HG02678 (cell line): ENCODE data around the gene ID3.
"Not testable (repeated sequence)": the region's sequence is repeated elsewhere in the genome, so short reads cannot be mapped to it uniquely, and the experiment has no call there.

ENCODE experiments used
- ATAC-seq: cut with Tn5 transposase; IDR thresholded peaks from one replicate; pipeline ENCODE4 v1.9.1; 2021; ENCODE audit warnings: mild to moderate bottlenecking, moderate library complexity; ENCODE audit not compliant: unreplicated experiment

The ID3 gene

DNA sequence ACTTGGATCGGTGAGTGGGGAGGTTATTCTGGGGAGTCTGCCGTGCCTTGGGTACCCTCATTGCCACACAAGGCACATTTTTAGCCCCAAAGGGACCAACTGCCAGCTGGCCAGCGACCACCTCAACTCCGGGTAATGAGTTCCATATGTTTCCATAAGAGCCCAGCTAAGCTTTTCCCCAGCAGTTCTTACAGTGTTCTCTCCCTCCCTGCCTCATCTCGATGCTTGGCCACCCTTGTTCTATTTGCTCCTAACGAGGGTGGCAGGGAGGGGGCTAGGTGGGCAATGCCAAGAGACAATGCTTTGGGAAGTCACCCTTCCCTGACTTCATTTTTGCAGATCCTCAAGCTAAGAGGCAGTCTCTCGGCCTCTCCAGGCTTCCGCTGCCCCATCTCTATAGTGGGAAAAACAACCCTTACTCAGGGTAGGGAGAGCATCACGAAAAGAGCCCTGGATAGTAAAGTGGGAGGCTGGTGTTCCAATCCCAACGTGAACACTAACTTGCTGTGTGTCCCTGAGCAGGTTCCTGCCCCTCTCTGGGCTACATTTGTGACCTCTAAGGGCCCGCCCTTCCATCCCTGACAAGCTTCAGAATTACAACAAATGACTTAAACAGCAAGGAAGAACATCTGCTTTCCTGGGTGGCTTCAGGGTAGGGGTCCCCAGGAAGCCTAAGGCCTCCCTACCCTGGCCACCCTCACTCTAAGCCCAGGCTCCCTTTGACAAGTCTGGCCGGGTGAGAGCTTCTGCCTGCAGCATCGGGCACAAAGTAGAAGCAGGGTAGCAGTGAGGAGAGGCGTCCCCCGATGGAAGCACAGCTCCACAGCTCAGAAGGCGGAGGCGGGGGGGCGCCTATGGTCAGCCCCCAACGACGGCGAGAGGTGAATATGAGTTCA, 5.8 kb downstream of the ID3 start:
- no peak for ATAC-seq

DNA sequence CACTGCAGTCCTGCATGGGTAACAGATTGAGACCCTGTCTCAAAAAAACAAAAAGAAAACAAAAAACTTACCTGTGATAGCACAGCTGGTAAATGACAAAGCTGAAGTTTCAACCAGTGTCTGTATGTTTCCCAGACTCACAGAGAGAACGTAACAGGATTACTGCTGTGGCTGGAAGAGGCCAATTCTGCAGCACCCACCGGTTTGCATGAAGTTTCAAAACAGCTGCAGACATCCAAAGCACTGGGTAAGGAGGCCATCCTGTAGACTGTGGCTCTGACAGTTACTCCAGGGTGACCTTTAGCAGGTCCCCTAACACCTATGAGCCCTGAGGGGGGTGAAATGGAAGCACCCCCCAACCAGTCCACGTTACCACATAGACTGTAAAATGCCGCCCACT, 7.5 kb downstream of the ID3 start:
- no peak for ATAC-seq

DNA sequence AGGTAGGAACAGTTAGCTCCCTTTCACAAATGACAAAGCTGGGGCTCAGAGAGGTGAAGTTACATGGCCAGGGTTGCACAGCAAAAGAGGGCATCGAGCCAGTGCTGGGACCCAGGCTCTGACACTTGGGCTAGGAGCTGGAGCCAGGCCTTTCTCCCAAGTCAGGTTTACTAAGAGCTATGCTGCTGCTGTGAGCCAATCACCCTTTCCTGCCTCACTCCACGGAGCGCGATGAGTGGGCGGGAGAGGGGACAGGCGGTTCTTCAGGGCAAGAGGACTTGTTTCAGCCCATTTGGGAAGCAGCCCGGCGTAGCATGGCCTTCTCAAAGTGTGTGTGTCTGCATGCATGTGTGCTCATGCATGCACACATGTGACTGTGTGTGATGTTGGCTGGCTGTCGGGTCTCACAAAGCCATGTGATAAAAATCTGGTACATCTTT, 10.6 kb downstream of the ID3 start:
- ATAC-seq: no peak

DNA sequence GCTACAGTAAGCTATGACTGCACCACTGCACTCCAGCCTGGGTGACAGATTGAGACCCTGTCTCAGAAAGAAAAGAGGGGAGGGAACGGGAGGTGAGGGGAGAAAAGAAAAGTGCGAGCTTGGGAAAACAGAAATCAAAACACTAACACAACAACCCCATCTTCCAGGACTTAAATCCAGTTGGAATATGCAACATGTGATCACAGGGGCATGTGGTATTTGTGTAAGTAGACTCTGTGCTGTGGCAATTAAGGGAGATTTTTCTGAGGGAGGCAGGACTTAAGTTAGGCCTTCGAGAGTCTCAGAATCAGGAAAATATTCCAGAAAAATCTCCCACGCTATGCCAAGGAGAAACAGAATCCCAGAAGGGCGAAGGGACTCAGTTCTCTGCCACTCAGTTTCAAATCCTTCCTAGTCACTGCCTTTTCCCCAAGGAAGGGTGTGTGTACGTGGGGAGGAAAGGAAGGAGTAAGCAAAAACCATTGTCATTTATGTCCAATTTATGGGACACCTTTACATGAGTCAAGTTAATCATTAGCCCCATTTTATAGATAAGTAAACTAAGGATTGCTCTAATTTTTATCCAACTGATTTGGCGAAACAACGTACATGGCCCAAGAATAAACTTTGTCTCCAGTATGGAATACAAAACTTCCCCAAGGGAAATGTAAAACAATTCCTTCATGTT, 12.3 kb downstream of the ID3 start:
- ATAC-seq: no peak

- ATAC-seq: no peak
These were observed 13.4 kb downstream of the ID3 start for GRCh38 chr1:23545851-23546250.

GRCh38 chr1:23544444-23545389, 14.6 kb downstream of the ID3 start:
- ATAC-seq: no peak

GRCh38 chr1:23543707-23544443, 15.4 kb downstream of the ID3 start:
- ATAC-seq: no peak

GRCh38 chr1:23542940-23543339, 16.4 kb downstream of the ID3 start:
- ATAC-seq: not testable (repeated sequence)

DNA sequence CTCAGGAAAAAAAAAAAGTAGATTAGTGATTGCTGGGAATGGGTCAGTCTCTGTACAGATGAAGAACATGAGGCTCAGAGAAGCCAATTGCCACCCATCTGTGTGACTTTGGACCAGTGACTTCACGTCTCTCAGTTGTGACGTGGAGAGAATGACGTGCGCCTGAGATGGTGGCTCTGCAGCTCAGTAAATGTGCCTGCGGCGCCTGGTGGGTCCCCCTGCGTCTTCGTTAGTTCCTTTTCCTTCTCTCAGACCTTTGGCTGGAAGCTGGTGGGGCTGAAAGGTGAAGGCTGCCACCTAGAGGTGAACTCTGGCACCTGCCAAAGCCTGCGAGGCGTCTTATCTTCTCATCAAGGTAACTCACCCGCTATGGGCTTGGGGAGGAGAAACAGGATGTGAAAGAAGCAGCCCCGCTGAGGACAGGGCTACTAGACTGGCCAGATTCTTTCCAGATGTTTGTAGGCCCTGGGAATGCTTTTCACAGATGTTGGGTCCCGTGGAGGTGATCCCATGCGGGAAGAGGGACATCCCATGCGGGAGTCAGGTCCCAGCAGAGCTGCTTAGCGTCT, 19.5 kb downstream of the ID3 start:
- peak; percentile 87 for ATAC-seq

GRCh38 chr1:23537296-23537973, 21.9 kb downstream of the ID3 start:
- no peak for ATAC-seq

- ATAC-seq: no peak
These were observed 25.9 kb downstream of the ID3 start for GRCh38 chr1:23533246-23534023.

- no peak for ATAC-seq
These were observed 27.7 kb downstream of the ID3 start for GRCh38 chr1:23531562-23532094.

DNA sequence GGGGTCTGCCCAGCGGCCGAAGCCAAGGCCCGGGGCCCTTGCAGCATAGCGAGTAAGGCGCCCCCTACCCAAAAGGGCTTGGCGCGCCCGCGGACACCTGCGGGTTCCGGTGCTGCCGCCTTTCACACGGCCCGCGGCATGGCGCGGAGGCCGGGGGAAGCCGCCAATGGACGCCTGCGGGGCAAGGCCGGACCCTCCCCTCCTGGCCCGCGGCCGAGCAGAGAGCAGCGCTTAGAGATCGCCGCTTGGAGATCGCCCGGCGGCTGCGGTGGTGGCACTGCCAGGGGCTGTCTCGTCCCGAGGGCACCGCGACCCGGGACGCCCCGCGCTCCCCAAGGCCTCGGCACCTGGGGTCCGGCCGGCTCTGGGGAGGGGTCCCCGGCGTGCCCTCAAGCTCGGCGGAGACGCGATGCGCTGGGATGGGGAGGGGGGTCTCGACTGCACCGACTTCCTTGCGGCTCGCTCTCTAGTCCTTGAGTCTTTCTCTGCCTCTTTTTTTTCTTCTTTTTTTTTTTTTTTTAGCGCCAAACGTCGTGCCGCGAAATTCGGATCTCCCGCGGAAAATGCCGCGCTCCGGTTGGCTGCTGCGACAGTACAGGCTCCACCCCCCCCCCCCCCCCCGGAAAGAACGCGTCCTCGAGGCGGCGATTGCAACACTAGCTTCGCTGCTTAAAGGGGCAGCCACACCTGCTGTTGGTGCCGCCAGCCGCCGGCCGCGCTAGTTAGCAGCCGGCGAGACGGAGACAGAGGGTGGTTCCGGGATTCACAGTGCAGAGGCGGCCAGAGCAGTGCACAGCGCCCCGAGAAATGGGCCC, 28.3 kb downstream of the ID3 start, which contains the start of gene E2F2:
Gene E2F2 (minus strand): TSS at position 487 of the 815 bp plus-strand sequence. CDS start 440 bp downstream, at position 47.
- ATAC-seq: peak; percentile 52

DNA sequence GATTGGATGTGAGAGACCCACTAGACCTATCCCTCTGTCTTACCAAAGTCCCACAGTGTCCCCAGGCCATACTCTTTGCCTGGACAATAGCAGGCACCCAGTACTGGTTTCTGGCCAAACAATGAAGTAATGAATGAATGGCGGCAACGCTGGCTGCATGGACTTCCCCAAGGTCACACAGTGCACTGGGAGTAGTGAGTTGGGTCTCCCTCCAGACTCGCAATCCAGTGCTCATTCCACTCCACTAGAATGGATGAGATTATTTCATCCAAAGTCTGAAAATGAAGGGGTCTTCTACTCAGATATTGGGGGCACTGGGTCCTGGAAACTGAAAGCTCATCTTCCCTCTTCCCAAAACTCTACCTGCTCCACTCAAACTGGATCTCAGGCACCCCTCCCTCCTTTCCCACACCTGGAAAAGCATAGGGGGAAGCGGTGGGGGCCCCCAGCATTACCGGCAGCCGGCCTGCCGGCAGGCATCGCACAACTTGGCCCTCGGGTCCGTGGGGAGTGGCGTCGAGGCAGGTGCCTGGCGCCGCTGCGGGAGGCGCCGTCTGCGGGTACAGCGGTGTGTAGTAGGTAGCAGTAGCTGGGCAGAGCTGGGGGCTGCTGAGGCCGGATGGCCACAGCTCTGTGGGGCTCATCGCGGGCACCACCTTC, 29.1 kb downstream of the ID3 start:
- no peak for ATAC-seq

DNA sequence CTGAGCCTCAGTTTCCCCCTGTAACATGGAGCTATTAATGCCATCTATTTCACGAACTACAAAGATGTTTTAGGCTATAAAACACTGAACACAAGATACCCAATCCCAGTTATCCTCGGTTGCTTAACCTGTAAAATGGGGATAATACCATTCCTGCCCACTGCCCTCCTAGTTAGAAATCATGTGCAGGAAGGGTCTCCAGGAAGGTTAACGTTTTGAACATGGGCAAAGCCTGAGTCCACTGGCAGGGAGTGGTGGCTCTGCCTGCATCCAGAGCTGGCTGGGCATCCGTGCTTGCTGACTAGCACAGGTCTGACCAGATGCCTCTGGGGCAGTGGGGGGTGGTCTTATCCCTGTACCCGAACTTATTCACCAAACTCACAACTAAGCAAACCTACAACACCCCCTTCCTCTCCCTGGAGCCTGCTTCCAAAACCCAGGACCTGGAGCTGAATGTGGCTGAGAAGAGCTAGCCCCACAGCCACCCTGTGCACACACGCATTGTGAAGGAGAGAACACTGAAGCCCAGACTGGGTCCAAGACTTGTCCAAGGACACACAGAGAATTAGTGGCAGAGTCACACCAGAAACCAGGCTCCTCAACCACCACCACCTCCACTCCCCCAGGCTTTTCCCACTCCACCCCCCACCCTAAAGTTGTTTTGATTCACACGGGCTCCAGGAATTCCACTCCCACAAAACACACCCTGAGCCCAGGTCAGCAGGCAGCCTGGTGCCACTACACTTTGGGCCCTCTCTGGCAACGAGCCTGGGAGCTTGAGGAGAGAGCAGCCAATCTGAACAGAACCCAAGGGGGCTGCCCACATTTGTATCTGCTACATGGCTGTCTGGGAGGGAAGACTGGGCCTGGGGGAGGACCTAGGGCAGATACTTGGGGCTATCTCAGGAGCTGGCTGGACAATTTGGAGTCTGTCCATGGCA, 29.9 kb downstream of the ID3 start:
- ATAC-seq: no peak
